ENCODE measurements around the gene VKORC1L1.
"Not testable (repeated sequence)": the region's sequence is repeated elsewhere in the genome, so short reads cannot be mapped to it uniquely, and the experiment has no call there.

VKORC1L1 gene

DNA sequence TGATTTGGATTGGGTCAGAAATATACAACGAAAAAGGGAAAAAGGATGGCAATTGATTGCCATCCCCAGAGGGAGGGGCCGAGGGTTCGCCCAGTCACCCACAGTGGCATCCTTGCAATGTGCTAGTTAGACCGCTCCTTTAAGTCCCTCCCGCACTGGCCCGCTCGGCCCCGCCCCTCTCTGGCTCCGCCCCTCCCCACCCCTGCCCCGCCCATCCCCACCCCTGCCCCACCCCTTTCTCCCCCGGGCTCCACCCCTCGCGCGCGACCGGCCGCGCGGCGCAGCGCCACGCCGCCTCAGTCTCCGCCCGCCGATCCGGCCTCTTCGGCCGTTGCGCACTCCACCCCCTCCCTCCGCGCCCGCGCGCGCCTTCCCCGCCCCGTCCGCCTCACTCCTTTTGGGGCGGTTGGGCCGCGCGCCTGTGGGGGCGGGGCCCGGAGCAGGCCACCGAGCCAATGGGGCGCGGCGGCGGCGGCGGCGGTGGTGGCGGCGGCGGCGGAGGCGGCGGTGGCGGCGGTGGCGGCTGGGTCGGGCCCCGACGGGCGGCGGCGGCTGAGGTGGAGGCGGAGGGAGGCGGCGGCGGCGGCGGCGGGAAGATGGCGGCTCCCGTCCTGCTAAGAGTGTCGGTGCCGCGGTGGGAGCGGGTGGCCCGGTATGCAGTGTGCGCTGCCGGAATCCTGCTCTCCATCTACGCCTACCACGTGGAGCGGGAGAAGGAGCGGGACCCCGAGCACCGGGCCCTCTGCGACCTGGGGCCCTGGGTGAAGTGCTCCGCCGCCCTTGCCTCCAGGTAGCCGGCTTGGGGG is at the start of gene VKORC1L1:
VKORC1L1 (plus strand) TSS at position 299 of the 806 bp plus-strand sequence; CDS start at position 597, 298 bp downstream.
- peak; percentile 97 for DNase-seq

DNA sequence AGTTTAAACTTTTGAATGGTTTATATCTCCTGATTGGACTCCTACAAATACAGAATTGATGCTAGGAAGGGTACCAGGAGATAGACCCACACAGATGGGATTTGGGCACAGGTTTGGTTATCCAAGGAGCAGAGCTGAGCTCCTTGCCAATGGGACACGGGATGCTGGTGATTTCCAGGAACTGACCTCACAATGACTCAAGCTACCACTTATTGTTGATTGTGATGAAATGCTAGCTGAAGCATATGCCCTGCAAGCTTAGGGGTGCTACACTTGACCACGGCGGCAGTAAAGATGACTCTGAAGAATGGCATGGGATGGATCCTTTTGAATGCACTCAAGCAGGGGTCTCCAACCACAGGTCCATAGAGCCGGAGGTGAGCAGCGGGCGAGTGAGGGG is 45.5 kb upstream of the VKORC1L1 start:
- no peak for DNase-seq

DNA sequence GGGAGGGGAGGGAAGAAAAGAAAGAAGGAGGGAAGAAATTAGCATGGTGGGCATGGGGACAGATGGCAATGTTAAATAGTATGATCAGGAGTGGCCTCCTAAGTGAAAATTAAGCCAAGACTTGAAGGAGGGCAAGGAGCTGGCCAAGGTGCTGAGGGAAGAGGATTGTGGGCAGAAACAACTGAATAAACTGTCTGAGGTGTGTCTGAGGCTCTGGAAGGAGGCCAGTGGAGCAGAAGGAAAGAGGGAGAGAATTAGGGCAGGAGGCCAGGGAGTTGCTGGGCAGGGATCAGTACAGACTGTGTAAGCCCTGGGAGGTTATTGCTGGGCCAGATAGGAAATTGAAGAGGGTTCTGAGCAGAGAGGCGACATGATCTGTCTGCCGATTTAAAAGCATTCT is 40.6 kb upstream of the VKORC1L1 start:
- no peak for DNase-seq

DNA sequence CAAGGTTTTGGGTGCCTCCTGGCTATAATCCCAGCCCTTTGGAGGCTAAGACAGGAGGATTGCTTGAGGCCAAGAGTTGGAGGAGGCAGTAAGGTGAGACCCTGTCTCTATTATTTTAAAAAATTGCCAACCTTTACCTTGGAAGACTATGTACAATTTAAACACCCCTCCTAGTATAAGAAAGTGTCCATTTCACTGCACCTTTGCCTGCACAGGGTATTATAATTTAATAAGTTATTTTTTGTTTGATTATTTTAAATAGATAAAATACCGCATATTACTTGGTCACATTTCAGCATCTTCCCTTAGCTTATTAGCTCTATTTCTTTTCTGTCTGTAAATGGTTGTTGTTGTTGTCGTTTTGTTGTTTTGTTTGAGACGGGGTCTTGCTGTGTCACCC is 36.2 kb upstream of the VKORC1L1 start:
- not testable (repeated sequence) for DNase-seq

DNA sequence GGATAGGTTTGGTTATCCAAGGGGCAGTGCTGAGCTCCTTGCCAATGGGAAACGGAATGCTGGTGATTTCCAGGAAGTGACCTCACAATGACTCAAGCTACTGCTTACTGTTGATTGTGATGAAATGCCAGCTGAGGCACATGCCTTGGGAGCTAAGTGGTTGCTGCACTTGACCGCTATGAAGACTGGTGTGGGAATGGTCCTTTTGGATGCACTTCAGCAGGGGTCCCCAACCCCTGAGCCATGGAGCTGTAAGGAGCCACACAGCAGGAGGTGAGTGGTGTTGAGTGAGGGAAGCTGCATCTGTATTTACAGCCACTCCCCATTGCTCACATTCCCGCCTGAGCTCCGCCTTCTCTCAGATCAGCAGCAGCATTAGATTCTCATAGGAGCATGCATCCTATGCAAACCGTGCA is 35.3 kb upstream of the VKORC1L1 start:
- not testable (repeated sequence) for DNase-seq

DNA sequence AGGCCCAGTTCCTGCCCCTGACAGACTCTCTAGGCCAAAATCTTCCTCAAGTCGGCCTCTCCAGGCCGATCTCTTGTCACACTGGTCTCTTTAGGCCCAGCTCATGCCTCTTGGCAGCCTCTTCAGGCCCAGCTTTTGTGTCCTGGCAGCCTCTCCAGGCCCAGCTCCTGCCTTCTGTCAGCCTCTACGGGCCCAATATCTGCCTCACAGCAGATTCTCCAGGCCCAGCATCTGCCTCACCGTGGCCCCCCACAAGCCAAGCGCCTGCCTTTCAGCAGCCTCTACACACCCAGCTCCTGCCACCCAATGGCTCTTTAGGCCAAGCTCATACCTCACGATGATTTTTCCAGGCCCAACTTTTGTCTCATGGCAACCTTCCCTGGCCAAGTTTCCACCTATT is 33.0 kb upstream of the VKORC1L1 start:
- no peak for DNase-seq

DNA sequence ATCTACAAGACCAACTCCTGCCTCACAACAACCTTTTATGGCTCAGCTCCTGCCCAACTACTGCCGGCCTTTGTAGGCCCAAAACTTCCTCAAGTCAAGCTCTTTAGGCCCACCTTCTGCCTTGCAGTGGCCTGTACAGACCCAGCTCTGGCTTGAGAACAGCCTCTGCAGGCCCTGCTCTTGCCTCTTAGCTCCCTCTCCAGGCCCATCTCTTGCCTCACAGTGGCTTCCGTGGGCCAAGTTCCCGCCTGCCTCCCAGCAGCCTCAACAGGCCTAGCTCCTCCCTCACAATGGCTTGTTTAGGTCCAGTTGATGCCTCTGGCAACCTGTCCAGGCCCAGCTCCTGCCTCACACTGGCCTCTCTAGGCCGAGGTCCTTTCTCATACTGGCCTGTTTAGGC is 32.4 kb upstream of the VKORC1L1 start:
- DNase-seq: no peak

DNA sequence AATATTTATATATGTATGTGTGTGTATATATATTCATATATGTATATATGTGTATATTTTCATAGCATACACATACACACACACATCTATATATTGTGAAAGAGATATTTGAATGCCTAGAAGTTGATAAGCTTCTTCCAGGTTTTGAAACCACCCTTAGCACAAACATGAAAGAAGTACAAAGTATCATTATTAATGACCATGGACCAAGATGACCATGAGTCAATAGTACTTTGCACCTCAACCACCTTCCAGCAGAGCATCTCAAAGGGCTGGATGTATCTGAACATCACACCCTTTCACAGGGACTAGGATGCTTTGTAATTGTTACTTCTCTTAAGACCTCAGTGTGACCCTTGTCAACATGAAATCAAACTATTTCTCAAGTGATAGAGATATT is 29.3 kb upstream of the VKORC1L1 start:
- DNase-seq: not testable (repeated sequence)

DNA sequence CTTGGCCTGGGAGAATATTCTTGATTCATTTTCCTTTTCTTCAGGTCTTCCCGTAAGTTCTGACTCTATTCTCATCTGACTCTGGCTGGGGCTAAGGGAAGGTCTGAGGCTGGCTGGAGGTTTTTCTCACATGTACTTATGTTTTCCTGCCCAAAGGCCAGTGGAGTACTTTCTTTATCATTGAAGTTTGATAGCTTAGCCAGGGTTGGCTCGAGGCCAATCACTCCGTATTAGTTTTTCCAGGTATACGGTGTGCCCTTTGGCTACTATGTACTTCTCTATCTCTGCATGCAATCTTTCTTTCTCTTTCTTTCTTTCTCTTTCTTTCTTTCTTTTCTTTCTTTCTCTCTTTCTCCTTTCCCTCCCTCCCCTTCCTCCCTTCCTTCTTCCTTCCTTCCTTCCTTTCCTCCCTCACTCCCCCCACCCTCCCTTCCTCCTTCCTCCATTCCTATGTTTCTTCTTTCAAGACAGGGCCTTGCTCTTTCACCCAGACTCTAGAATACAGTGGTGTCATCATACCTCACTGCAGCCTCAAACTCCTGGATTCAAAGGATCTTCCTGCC is 26.8 kb upstream of the VKORC1L1 start:
- DNase-seq: no peak

DNA sequence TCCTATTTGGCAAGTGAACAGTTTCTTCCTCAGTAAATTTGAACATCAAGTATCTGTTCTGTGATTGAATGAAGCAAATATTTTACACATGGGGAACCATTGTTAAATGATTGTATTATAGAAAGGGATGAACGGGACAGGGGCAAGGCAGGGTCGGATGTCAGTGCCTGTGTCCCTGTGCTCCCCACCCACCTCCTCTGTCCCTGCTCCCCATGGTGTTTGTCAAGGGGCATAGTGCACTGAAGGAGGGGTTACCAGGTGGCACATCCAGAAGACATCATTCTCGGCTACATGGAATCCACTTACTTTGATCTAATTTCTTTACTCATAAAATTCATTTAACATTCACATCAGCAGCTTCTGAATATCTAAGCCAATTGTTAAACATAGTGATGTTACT is 19.4 kb upstream of the VKORC1L1 start:
- not testable (repeated sequence) for DNase-seq

DNA sequence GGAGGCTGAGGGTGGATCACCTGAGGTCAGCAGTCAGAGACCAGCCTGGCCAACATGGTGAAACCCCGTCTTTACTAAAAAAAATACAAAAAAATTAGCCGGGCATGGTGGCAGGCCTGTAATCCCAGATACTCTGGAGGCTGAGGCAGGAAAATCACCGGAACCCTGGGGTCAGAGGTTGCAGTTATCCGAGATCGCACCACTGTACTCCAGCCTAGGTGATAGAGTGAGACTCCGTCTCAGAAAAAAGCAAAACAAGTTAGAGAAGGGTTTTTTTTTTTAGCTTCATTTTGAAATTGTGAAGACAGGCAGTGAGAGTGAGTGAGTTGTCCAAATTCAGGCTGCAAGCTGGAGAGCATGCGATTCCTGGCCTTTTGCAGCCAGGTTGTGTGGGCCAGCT is 19.0 kb upstream of the VKORC1L1 start:
- not testable (repeated sequence) for DNase-seq

DNA sequence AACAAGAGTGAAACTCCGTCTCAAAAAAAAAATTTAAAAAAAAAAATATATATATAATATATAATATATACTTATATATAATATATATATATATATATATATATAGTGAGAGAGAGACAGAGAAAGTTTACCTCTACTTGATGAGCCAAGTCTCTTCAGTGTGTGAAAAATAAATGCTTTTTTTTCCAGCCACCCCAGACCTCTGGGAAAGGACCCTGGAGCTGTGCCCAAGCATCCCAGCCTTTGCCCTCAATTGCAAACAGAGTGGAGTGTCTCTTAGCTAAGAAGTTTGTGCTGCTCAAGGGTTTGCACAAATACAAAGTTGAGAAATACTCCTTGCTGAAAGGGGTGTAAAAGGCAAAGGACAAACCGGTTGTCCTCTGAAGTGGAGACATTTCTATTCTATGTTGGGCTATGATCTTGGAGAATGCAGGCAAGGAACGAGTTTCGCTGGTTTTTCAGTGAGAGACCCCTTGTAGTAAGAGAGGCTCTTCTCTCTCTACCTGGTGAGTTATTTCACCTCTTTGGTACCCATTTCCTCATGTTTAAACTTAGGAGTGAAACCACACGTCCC is 15.5 kb upstream of the VKORC1L1 start:
- not testable (repeated sequence) for DNase-seq

DNA sequence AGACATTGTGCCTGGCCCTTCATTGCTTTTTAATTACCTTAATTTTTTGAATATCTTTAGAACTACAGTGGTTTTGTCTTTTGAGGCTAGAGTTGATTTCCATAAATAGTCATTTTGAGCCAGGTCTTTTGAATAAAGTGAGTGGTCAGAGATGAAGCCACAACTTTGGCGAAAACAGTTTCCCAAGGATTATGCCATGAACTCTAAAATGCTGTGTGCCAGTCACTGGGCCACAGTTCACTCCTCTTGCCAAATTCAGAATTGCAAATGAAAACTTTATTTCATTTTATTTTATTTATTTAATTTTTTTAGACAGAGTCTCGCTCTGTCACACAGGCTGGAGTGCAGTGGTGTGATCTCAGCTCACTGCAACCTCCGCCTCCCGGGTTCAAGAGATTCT is 14.2 kb upstream of the VKORC1L1 start:
- DNase-seq: not testable (repeated sequence)

DNA sequence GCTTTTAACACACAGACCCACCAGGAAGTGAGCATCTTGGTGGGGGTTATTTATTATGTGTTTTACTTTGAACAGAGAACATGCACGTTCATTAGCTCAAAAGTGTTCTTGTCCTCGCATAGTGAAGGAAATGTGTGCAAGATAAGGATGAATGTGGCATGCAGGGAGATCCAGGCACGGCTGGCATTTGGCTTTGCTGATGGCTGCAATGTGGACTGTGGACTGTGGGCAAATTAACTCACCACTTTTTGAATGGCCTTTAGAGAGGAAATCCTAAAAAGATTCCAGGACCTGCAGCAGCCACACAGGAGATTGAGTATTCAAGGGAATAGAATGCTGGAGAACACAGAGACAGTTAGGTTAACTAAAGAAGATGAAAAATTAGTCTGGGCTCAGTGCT is 6.6 kb upstream of the VKORC1L1 start:
- not testable (repeated sequence) for DNase-seq

DNA sequence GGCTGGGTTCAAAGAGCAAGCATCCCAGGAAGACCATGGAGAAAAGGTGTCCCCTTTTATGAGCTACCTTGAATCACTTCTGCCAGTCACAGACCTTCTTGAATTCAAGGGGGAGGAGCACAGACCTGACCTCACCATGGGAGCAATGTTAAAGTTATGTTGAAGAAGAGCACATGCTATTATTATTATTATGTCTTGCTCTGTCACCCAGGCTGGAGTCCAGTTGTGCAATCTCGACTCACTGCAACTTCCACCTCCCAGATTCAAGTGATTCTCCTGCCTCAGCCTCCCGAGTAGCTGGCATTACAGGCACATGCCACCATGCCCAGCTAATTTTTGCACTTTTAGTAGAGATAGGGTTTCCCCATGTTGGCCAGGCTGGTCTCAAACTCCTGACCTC is 5.2 kb upstream of the VKORC1L1 start:
- DNase-seq: not testable (repeated sequence)

DNA sequence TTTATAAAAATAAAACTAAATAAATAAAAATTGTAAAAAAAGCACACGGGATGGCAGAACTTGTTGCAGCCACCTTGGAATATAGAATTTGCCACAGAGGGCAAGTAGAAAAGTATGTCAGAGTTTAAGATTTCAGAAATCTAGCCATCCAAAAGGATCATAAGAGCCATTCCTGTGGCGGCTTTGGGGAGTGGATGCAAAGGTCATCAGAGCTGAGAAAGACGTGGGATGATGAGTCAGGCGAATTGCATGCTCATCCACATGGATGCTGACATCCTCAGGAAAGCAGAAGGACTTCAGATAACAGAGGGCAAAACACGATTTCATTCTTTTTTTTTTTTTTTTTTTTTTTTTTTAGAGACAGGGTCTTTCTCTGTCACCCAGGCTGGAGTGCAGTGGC is 3.6 kb upstream of the VKORC1L1 start:
- DNase-seq: not testable (repeated sequence)

DNA sequence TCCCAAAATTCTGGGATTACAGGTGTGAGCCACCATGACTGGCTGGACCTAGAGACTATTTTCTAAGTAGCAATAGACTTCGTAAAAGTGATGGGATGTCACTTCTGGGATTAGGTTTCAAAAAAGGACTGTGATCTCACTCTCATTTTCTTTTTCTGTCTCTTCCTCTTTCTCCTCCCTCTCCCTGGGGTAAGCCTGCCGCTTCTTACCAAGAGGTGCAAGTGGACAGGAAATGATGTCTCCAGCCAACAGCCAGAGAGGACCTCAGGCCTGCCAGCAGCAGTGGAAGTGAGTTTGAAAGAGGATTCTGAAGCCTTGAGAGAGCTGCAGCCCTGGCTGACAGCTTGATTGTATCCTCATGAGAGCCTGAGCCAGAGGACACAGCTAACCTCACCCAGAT is 1.4 kb upstream of the VKORC1L1 start:
- DNase-seq: peak; percentile 39

DNA sequence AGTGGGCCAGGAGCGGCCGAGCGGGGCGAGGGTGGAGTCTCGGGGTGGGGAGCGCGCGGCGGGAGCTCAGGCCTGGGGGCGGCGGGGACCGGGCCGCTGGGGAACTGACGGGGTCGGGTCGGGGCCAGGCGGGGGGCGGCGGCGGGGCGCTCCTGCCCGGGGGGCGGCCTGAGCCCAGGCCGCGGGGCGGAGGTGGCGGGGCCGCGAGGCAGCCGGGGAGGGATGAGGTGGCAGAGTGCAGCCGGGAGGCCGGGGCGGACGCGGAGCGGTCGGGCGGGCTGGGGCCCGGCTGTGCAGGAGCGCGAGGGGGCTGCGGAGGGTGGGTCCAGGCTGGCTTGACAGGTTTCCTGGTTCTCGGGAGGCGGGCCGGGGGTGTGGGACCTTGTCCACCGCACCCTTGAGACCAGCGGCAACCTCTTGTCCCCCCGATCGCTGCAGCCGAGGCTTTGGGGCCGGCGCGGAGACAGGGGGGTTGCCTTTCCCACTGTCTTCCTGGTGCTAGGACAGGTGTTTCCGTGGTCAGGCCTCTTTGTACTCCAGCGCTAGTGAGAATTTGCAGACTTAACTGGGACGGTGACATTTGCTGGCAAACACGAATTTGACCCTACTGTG is 814 bp downstream of the VKORC1L1 start:
- peak; percentile 28 for DNase-seq

DNA sequence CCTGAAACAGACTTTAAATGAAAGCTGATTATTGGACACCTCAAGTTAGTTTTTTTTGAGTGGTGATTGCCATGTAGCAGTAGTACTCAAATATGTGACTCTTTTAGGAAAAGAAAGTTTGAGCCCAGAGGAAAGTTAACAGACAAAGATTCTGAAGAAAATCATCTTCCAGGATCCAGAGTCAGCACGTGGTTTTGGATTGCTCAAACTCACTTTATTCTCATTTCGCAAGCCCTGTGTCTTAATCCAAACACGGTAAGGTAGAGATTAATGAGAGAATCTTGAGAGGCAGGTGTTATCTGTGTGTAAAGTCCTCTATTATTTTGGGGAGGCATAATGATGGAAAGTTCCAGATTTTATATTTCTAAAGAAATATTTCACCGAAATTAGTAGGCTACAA is 2.8 kb downstream of the VKORC1L1 start:
- DNase-seq: not testable (repeated sequence)

DNA sequence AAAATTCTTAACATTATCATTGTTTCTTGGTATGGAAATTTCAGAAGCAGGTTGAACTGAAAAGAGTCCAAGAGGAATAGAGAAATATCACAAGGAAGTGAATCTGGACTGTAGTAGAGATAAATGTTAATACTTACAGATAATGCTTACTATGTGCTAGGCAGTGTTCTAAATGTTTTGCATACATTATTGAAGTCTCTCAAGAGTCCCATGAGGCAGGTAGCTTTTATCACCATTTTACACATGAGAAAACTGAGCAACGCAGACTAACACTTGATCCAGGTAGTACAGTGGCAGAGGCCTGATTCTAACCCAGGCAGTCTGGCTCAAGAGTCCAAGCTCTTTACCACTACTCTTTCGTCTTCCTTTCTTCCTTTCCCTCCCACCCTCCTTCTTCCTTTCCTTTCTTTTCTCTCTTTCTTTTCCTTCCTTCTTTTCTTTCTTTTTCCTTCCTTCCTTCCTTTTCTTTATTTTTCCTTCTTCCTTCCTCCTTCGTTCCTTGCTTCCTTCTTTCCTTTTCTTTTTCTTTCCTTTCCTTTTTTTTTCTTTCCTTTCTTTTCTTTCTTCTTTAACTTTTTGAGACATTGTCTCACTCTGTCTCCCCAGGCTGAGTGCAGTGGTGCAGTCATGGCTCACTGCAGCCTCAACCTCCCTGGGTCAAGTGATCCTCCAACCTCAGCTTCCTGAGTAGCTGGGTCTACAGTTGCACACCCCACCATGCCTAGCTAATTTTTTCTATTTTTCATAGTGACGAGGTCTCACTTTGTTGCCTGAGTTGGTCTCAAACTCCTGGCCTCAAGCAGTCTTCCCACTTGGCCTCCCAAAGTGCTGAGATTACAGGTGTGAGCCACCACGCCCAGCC is 6.6 kb downstream of the VKORC1L1 start:
- not testable (repeated sequence) for DNase-seq

DNA sequence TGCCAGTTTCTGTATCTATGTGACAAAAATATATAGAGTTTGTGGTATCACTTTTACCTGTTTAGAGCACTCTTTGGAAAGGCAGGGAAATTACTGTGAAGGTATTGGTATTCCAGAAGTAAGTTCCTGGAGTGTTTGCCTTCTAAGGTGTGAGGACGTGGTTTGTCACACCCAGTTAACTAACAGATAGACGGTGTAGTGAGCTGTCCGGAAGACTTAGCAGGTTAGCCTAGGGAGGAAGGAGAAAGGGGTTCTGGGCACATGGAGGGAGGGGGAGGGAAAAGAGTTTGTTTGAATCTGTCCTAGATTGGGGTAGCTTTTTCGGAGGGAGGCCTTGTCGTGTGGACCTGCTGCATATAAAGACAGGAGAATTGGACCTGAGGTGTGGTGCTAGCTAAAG is 7.4 kb downstream of the VKORC1L1 start:
- DNase-seq: not testable (repeated sequence)

DNA sequence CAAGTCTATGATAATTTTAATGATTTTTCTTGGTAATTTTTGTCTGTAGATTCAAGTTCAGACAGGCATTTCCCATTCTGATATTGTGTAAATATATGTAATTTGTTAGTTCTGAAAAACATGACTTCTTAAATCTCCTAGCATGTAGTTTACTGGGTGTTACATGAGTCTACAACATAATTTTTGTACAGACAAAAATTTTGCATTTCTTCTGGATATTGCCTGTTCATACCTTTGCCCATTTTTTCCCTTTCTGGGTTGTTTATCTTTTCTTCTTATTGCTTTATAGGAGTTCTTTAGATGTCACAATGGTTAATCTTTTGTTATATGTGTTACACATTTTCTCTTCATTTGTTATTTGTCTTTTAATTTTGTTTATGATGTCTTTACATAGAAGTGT is 12.1 kb downstream of the VKORC1L1 start:
- DNase-seq: not testable (repeated sequence)

DNA sequence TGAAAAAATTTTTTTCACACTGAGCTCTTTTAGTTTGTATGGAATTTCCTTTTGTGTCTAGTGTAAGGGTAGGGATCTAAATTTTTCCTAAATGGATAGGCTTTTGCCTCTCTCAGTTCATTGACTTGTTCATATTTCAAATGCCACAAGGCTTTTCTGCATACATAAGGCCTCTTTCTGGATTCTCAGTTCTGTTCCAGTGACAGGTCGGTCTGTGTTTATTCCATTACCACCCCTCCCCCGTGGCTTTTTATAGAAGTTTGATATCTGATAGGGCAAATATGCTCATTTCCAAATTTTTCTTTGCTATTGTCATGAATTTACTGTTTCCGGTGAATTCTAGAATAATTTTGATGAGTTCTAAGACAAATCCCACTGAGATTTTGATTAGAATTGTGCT is 12.7 kb downstream of the VKORC1L1 start:
- DNase-seq: not testable (repeated sequence)

Measured in femur (tissue), 1 donor.